Colonic mucosa (tissue), 4 donors: ENCODE results near the gene LRP1B. TPM values are rescaled to one million over a fixed set of nuclear protein-coding genes. Genes with fewer than 3 reads are reported as not detected.

Experiments
- DNase-seq: peaks from one replicate; pipeline ENCODE4 v3.0.0-alpha.2; 2020
- H3K27ac ChIP-seq: fragments of 200-600 bp; one replicate; pipeline ENCODE4 v1.8.0; 2021
- H3K27me3 ChIP-seq: fragments of 200-600 bp; one replicate; pipeline ENCODE4 v1.8.0; 2021
- H3K36me3 ChIP-seq: fragments of 200-600 bp; one replicate; pipeline ENCODE4 v1.8.0; 2021
- H3K4me1 ChIP-seq: fragments of 200-600 bp; one replicate; pipeline ENCODE4 v1.8.0; 2021; ENCODE audit warnings: mild to moderate bottlenecking
- H3K4me3 ChIP-seq: fragments of 200-600 bp; one replicate; pipeline ENCODE4 v1.8.0; 2021
- H3K9ac ChIP-seq, 2 donors: one replicate each; pipeline ENCODE4 v1.7.0; 2013; ENCODE audit warnings: control low read depth in 2 of 2, low read depth in 2 of 2, low read length in 2 of 2
- H3K9me3 ChIP-seq: fragments of 200-600 bp; one replicate; pipeline ENCODE4 v1.8.0; 2021
- intact Hi-C: fragments of 100-400 bp; cut with DNase I; formaldehyde crosslinking; loops from one replicate; pipeline ENCODE4 v1.14.1; 2022
- total RNA-seq, 2 donors: library from RNA; stranded (reverse); fragmentation: NEBNext Ultra II Directional in 1 of 2; extraction: Animal tissue kit (Norgen Biotek cat#: 25700) in 1 of 2; gene quantifications; one replicate each; pipeline ENCODE4 v1.2.1, GENCODE V29; 2021
- TF ChIP-seq, protein P1 (sequence below): fragments of 200-600 bp; IDR thresholded peaks from one replicate; pipeline ENCODE4 v1.8.0; 2022; ENCODE audit warnings: antibody characterized with exemption, mild to moderate bottlenecking
- donor health status: healthy.
- donor health status: DM: no; HTN: no; CAD: no.
- donor health status: DM: no; HTN: no; CAD: no.

The LRP1B gene
- total RNA-seq, 2 donors from 2014 or later, result 0.10 to 0.19 TPM

DNA sequence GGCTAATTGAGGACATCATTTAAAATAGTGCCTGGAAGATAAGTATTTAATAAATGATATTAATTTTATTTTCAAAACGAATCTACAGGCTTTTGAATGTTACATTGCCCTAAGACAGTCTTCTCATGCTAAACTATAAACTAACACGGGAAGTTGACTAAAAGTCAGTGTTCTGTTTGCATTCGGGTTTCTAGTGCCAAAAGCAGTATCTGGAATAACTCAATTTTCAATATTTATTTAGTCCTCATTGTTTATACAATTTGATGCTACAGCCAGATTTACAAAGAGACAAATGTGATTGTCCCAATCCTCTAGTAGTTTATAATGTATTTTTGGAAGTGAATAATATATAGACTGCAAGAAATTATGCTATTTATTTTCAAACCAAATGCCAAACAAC lies 429.2 kb downstream of the LRP1B start:
- Histone ChIP-seq H3K27me3 (no peaks in the 10 kb centered on the region), H3K9ac (no peak overlapping the region), H3K9me3 (no peaks in the 10 kb centered on the region), H3K36me3 (no peaks in the 10 kb centered on the region), H3K4me3 (no peak overlapping the region), H3K27ac (no peak overlapping the region), H3K4me1 (no peaks in the 10 kb centered on the region)
- intact Hi-C loops, result no loop called here
- TF ChIP-seq, protein P1, sequence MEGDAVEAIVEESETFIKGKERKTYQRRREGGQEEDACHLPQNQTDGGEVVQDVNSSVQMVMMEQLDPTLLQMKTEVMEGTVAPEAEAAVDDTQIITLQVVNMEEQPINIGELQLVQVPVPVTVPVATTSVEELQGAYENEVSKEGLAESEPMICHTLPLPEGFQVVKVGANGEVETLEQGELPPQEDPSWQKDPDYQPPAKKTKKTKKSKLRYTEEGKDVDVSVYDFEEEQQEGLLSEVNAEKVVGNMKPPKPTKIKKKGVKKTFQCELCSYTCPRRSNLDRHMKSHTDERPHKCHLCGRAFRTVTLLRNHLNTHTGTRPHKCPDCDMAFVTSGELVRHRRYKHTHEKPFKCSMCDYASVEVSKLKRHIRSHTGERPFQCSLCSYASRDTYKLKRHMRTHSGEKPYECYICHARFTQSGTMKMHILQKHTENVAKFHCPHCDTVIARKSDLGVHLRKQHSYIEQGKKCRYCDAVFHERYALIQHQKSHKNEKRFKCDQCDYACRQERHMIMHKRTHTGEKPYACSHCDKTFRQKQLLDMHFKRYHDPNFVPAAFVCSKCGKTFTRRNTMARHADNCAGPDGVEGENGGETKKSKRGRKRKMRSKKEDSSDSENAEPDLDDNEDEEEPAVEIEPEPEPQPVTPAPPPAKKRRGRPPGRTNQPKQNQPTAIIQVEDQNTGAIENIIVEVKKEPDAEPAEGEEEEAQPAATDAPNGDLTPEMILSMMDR, result no peak
- DNase-seq, result no peak

DNA sequence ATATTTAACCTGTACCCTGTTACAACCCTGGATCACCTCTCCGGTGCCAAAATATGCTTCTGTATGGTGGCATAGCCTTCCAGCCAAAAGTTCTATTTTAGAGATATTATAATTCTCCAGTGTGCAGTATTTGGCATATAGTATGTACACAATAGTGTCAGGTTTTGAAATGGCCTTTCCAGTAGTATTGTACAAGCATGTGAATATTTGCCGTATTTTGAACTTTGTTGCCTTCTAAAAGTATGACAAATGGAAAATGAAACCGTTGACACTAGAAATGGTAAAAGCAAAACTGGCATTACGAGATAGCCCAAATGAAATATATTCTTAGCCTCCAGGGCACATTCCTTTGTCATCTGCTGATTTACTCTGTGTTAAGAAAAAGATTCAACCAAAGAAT lies 431.2 kb downstream of the LRP1B start:
- intact Hi-C loops, result no loop called here
- Histone ChIP-seq H3K4me1 (no peaks in the 10 kb centered on the region), H3K9ac (no peak overlapping the region), H3K27me3 (no peaks in the 10 kb centered on the region), H3K36me3 (no peaks in the 10 kb centered on the region), H3K27ac (no peak overlapping the region), H3K9me3 (no peaks in the 10 kb centered on the region), H3K4me3 (no peak overlapping the region)
- DNase-seq, result no peak
- TF ChIP-seq, protein P1, result no peak

DNA sequence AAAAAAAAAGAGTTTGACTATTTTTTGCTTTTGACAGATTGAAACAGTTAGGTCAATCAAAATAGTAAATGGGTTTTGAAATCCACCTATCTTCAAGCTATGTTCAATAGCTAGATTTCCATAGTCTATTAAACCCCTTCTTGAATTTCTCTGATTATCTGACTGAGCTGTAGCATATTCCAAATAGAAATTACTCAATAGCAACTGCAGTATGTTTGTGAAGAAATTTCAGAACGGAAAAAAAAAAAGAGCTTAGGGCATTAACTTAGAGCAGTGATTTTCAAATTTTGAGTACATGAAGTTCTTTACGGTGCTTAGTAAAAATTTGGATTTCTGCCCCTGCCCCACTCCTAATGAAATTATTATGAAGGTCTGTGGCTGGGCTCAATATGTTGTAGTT lies 432.3 kb downstream of the LRP1B start:
- no peak for DNase-seq
- no peak overlapping the region for H3K4me3 ChIP-seq
- no peaks in the 10 kb centered on the region for H3K4me1 ChIP-seq
- no peaks in the 10 kb centered on the region for H3K36me3 ChIP-seq
- H3K9ac ChIP-seq, result no peak overlapping the region
- intact Hi-C loops, result no loop called here
- TF ChIP-seq, protein P1, result no peak
- no peaks in the 10 kb centered on the region for H3K9me3 ChIP-seq
- H3K27ac ChIP-seq, result no peak overlapping the region
- no peaks in the 10 kb centered on the region for H3K27me3 ChIP-seq

DNA sequence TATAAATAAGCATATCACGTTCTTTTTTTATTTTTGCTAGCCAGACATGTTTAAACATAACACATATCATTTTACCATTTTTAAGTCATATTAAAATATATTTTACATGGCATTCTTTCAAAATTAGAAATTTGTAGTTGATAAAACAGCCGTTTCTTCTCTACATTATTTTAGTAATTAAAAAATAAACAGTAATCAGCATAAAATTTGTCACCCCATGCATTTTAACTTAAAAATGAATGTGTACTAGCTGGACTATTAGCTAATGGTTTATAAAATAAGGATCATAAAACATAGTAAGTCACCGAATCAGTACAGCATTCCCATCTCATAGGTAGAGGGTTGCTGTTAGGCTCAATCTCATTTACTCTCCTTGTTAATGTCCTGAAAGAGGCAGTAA lies 433.8 kb downstream of the LRP1B start:
- no peak overlapping the region for H3K9ac ChIP-seq
- intact Hi-C loops, result no loop called here

DNA sequence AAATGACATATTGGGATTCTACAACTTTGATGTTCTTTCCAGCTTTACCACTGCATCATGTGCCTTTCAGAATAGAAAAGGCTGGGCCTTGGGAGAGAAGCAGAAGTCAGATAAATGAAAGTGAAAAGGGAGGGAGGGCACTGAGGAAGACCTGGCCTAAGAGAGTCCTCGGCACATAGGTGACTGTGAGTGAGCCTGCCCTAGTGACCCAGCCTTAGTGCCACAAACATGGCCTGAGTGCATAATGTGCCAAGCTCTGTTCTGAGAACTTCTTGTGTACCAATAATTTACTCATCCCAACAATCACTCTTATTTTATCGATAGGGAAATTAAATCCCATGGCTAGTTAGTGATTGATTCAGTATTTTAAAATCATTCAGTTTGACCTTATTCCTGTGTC lies 436.6 kb downstream of the LRP1B start:
- H3K9ac ChIP-seq, result no peak overlapping the region
- H3K27me3 ChIP-seq, result no peaks in the 10 kb centered on the region
- intact Hi-C loops, result no loop called here
- TF ChIP-seq, protein P1, result no peak
- H3K4me1 ChIP-seq, result no peaks in the 10 kb centered on the region
- DNase-seq, result no peak
- H3K4me3 ChIP-seq, result no peak overlapping the region
- H3K9me3 ChIP-seq, result no peaks in the 10 kb centered on the region
- H3K36me3 ChIP-seq, result no peaks in the 10 kb centered on the region
- H3K27ac ChIP-seq, result no peak overlapping the region

More for the DNA sequence above, 433.8 kb downstream of the LRP1B start:
- H3K27me3 ChIP-seq, result no peaks in the 10 kb centered on the region
- H3K36me3 ChIP-seq, result no peaks in the 10 kb centered on the region
- no peaks in the 10 kb centered on the region for H3K4me1 ChIP-seq
- TF ChIP-seq, protein P1, result no peak
- DNase-seq, result no peak
- H3K27ac ChIP-seq, result no peak overlapping the region
- H3K9me3 ChIP-seq, result no peaks in the 10 kb centered on the region
- H3K4me3 ChIP-seq, result no peak overlapping the region

DNA sequence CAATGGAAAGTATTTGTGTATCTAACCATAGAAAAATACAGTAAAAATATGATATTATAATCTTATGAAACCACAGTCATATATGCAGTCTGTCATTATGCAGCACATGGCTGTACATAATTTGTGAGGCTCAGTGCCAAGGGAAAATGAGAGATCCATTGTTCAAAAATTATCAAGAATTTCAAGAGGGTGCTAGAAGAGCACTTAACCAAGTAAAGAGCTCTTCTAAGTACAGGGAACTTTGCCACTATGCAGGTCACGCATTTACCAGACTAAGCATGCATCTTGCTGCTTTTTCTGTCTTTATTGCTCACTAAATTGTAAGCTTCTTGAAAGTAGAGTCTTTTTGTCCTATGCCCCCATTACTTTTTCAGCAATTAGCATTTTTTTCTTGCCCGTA lies 438.0 kb downstream of the LRP1B start:
- intact Hi-C loops, result no loop called here
- no peak overlapping the region for H3K9ac ChIP-seq

More for the DNA sequence above, 438.0 kb downstream of the LRP1B start:
- Histone ChIP-seq H3K9me3 (no peaks in the 10 kb centered on the region), H3K36me3 (no peaks in the 10 kb centered on the region), H3K27ac (no peak overlapping the region), H3K4me3 (no peak overlapping the region), H3K27me3 (no peaks in the 10 kb centered on the region), H3K4me1 (no peaks in the 10 kb centered on the region)
- TF ChIP-seq, protein P1, result no peak
- no peak for DNase-seq
